ENCODE results near the gene AJM1.

GRCh38 chr9:136832581-136832980 is 9.7 kb upstream of the AJM1 start:
- TF ChIP-seq, protein P1, sequence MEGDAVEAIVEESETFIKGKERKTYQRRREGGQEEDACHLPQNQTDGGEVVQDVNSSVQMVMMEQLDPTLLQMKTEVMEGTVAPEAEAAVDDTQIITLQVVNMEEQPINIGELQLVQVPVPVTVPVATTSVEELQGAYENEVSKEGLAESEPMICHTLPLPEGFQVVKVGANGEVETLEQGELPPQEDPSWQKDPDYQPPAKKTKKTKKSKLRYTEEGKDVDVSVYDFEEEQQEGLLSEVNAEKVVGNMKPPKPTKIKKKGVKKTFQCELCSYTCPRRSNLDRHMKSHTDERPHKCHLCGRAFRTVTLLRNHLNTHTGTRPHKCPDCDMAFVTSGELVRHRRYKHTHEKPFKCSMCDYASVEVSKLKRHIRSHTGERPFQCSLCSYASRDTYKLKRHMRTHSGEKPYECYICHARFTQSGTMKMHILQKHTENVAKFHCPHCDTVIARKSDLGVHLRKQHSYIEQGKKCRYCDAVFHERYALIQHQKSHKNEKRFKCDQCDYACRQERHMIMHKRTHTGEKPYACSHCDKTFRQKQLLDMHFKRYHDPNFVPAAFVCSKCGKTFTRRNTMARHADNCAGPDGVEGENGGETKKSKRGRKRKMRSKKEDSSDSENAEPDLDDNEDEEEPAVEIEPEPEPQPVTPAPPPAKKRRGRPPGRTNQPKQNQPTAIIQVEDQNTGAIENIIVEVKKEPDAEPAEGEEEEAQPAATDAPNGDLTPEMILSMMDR (IDR thresholded peaks at IDR 0.05) = no peak
- TF ChIP-seq POLR2A (IDR thresholded peaks at IDR 0.05) = no peak

Measured in gastroesophageal sphincter (tissue), 3 donors.